BLaER1 (cell line): Measurements from ENCODE around the gene BLM.

Source experiments
- H3K27ac ChIP-seq: shearing (Covaris generic); formaldehyde crosslinking; 2 replicates; pipeline ENCODE4 v1.8.1; 2022
- H3K27me3 ChIP-seq: shearing (Covaris generic); formaldehyde crosslinking; 2 replicates; pipeline ENCODE4 v1.8.1; 2022
- H3K36me3 ChIP-seq: shearing (Covaris generic); formaldehyde crosslinking; 2 replicates; pipeline ENCODE4 v1.8.1; 2022
- H3K4me1 ChIP-seq: shearing (Covaris generic); formaldehyde crosslinking; 2 replicates; pipeline ENCODE4 v1.8.1; 2022
- H3K4me2 ChIP-seq: shearing (Covaris generic); formaldehyde crosslinking; 2 replicates; pipeline ENCODE4 v1.8.1; 2022
- H3K4me3 ChIP-seq: shearing (Covaris generic); formaldehyde crosslinking; 2 replicates; pipeline ENCODE4 v1.8.1; 2022
- H3K9ac ChIP-seq: shearing (Covaris generic); formaldehyde crosslinking; 2 replicates; pipeline ENCODE4 v1.8.1; 2022
- H3K9me3 ChIP-seq: shearing (Covaris generic); formaldehyde crosslinking; 2 replicates; pipeline ENCODE4 v1.8.1; 2022
- H4K20me1 ChIP-seq: shearing (Covaris generic); formaldehyde crosslinking; 2 replicates; pipeline ENCODE4 v1.8.1; 2022
- Cebpa-rat ChIP-seq: shearing (Covaris generic); IDR thresholded peaks from 2 replicates; pipeline ENCODE4 v1.8.1; 2022

Gene BLM

DNA sequence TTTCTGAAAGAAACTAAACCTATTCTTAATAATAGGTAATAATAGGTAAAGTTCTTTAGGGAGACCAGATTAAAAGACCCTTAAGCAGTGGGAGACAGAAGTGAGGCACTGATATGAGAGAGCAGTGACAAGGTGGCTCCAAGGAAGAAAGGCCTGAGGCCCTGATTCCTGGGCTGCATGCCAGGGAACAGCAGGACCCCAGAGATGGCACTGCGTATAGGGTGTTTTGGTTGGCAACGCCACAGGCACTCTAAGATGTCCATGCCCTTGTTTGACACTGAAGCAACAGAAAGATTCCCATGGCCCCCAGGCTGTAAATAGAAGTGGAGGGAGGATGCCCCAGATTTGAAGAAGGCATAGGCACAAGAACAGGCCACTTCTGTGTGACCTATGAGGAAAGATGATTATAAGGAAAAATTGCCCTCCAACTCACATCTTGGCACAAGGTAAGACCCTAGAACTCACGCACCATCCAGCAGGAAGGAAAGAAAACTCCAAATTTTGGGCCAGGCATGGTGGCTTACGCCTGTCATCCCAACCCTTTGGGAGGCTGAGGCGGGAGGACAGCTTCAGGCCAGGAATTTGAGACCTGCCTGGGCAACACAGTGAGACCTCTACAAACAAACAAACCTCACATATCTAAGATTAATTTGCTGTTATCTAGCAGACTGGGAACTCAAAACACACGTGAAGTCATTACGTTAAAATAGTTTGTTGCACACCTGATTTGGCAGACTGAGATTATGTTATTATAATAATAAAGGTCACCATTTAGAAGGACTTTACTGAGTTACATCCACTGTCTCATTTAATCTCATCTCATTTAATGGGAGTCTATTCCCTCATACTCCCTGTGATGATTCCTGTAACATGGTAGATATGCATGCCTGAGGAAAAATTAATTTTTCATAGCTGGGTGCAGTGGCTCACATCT, 10.5 kb upstream of the BLM start:
- Histone ChIP-seq H3K27ac (no peak overlapping the region), H3K4me3 (no peak overlapping the region), H3K36me3 (0 out of 2 replicates have a peak, but pooled peaks cover 14% of the 10 kb centered on the region), H3K4me2 (no peak overlapping the region), H3K4me1 (peaks cover 5% of the 10 kb centered on the region; the same call in 1 of the 2 replicates), H3K27me3 (no peaks in the 10 kb centered on the region), H3K9ac (no peak overlapping the region), H3K9me3 (peaks cover 24% of the 10 kb centered on the region), H4K20me1 (no peaks in the 10 kb centered on the region)
- no peak for TF ChIP-seq Cebpa-rat

DNA sequence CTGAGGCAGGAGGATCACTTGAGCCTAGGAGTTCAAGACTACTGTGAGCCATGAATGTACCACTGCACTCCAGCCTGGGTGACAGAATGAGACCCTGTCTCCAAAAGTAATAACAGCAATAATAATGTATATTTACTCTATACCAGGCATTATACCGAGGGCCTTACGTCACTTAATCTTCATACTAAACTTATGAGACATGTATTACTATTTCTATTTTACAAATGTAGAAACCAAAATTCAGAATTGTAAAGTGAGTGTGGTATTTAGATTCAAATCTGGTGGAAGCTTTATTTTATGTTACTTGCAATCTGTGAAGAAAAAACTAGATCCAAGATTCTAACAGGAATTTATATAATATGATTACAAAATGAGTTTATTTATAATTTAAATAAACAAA, 9.7 kb upstream of the BLM start:
- no peak overlapping the region for H3K4me3 ChIP-seq
- 0 out of 2 replicates have a peak, but pooled peaks cover 14% of the 10 kb centered on the region for H3K36me3 ChIP-seq
- no peak overlapping the region for H3K4me2 ChIP-seq
- H3K27me3 ChIP-seq, result no peaks in the 10 kb centered on the region
- H4K20me1 ChIP-seq, result no peaks in the 10 kb centered on the region
- peaks cover 11% of the 10 kb centered on the region; the same call in 1 of the 2 replicates for H3K4me1 ChIP-seq
- TF ChIP-seq Cebpa-rat, result no peak
- peaks cover 20% of the 10 kb centered on the region for H3K9me3 ChIP-seq
- no peak overlapping the region for H3K27ac ChIP-seq
- no peak overlapping the region for H3K9ac ChIP-seq

DNA sequence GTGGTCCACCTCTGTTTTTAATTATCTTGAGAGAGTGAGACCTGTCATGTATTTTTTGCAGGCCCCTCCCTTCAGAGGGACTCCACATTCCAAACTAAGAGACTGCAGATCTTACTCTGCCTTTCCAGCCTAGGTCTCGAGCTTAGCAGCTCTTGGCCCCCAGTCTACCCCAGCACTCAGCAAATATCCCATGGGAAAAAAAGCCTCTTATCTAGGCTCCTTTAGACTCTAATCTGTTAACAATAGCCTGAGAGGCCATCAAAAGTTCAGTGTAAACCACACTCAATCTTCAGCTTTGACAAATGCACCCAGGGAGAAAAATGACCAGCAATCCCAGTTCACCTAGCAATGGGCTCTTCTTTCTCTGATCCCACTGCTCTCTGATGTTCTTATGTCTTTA, 8.6 kb upstream of the BLM start:
- H3K36me3 ChIP-seq, result 0 out of 2 replicates have a peak, but pooled peaks cover 12% of the 10 kb centered on the region
- H3K27ac ChIP-seq, result no peak overlapping the region
- peaks cover 11% of the 10 kb centered on the region; the same call in 1 of the 2 replicates for H3K4me1 ChIP-seq
- H3K4me3 ChIP-seq, result no peak overlapping the region
- no peak for TF ChIP-seq Cebpa-rat
- no peak overlapping the region for H3K4me2 ChIP-seq
- peaks cover 10% of the 10 kb centered on the region for H3K9me3 ChIP-seq
- H3K9ac ChIP-seq, result no peak overlapping the region
- H4K20me1 ChIP-seq, result no peaks in the 10 kb centered on the region
- H3K27me3 ChIP-seq, result no peaks in the 10 kb centered on the region

DNA sequence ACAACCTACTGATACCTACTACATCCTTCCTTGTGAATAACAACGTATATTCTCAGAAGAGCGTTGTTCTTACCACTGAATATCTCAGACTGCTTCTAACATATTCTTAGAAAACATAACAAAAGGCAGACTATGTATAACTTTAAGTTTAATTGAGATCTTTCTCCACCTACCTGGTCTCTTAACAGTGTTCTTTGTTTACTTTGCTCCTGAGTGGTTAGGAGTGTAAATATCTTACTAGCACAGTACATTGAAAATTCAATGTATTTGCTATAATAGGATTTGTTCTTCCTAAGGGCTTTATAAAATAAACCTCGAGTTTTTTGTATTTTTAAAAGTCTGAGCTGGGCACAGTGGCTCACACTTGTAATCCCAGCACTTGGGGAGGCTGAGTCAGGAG, 7.9 kb upstream of the BLM start:
- H3K27me3 ChIP-seq, result no peaks in the 10 kb centered on the region
- H3K36me3 ChIP-seq, result 0 out of 2 replicates have a peak, but pooled peaks cover 10% of the 10 kb centered on the region
- H3K9me3 ChIP-seq, result peaks cover 2% of the 10 kb centered on the region
- no peak for TF ChIP-seq Cebpa-rat
- no peak overlapping the region for H3K4me3 ChIP-seq
- no peak overlapping the region for H3K9ac ChIP-seq
- no peaks in the 10 kb centered on the region for H4K20me1 ChIP-seq
- H3K4me1 ChIP-seq, result peaks cover 11% of the 10 kb centered on the region; the same call in 1 of the 2 replicates
- H3K4me2 ChIP-seq, result no peak overlapping the region
- no peak overlapping the region for H3K27ac ChIP-seq

DNA sequence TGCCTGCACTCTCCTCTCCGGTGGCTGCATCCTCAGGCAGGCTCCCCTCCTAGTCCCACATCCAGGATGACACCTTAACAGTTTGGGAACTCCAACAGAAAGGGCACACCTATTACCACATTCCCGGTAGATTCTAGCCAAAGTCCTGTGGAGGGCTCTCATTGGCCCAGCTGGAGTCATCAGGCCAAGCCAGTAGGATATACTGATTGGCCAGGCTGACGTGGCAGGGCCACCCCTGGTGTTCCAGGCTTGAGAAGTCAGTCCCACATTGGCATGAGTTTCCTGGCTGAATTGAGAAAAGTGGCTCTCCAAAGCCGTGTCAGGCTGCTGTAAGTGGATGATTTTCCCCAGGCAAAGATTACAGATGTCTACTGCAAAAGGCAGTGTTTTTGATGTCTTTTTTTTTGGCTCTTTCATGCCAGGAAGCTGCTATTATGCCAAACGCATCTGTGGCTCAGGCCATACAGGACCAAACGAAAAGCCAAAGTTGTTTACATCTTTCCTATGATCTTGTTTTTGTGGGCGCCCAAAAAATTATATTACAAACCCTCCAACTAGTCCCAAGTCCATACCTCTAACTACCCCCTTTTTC, 6.6 kb upstream of the BLM start:
- H3K9ac ChIP-seq, result no peak overlapping the region
- no peak overlapping the region for H3K27ac ChIP-seq
- no peaks in the 10 kb centered on the region for H3K27me3 ChIP-seq
- H3K4me1 ChIP-seq, result peaks cover 11% of the 10 kb centered on the region; the same call in 1 of the 2 replicates
- no peaks in the 10 kb centered on the region for H3K9me3 ChIP-seq
- no peaks in the 10 kb centered on the region for H4K20me1 ChIP-seq
- no peak overlapping the region for H3K4me3 ChIP-seq
- no peak overlapping the region for H3K4me2 ChIP-seq
- 0 out of 2 replicates have a peak, but pooled peaks cover 8% of the 10 kb centered on the region for H3K36me3 ChIP-seq
- no peak for TF ChIP-seq Cebpa-rat

DNA sequence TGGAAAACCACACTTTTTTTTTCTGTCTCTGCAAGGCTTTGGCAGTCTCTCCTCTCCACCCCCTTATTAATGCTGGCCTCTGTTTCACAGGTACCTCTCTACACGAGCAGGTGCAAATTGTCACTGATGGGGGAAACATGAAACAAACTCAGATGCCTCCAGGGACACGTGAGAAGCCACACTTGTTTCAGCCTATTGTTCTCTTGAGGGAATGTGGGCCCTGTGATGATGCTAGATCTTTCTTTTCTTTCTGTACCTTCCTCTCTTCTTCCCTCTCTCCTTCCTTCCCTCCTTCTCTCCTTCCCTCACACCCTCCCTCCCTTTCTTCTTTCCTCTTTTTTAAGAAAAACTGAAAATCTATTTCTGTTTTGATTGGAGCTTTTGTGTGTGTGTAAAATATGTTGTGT, 5.7 kb upstream of the BLM start:
- Histone ChIP-seq H3K4me2 (no peak overlapping the region), H4K20me1 (no peaks in the 10 kb centered on the region)
- TF ChIP-seq Cebpa-rat, result no peak

DNA sequence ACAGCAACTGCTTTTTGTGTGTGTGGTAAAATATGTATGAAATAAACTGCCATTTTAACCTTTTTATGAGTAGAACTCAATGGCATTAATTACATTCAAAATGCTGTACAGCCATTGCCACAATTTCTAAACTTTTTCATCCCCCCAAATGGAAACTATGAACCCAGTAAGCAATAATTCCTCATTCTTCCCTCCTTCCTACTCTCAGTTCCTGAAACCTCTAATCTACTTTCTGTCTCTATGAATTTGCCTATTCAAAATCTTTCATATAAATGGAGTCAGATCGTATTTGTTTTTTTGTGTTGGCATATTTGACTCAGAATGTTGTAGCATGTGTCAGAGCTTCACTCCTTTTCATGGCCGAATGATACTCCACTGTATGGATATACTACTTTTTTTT, 5.3 kb upstream of the BLM start:
- Histone ChIP-seq H3K4me2 (no peak overlapping the region), H3K9ac (no peak overlapping the region)

More for the DNA sequence above, 5.7 kb upstream of the BLM start:
- Histone ChIP-seq H3K4me3 (no peak overlapping the region), H3K4me1 (peaks cover 19% of the 10 kb centered on the region), H3K9me3 (no peaks in the 10 kb centered on the region), H3K36me3 (0 out of 2 replicates have a peak, but pooled peaks cover 8% of the 10 kb centered on the region), H3K27ac (no peak overlapping the region), H3K27me3 (no peaks in the 10 kb centered on the region), H3K9ac (no peak overlapping the region)

DNA sequence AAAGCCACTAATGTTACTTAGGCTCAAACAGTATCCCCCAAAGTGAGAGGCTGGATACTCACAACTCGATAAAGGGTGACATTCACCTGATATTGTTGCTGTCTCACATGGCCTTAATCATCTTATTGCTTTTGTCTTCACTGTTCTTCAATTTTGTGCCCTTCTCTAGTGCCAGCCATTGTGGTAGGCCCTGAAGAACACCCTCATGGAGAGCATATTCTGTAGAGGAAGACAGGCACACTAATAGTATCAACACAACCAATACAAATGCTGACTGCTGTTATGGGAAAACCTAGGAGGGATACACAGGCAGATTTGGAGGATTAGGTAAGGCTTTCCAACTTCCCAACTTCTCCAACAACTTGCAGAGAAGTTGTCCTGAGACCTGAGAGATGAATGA, 4.1 kb upstream of the BLM start:
- no peak overlapping the region for H3K4me2 ChIP-seq
- H3K4me1 ChIP-seq, result peaks cover 23% of the 10 kb centered on the region
- H3K9me3 ChIP-seq, result no peaks in the 10 kb centered on the region
- H3K36me3 ChIP-seq, result 0 out of 2 replicates have a peak, but pooled peaks cover 8% of the 10 kb centered on the region
- H3K27ac ChIP-seq, result no peak overlapping the region
- TF ChIP-seq Cebpa-rat, result no peak
- H3K4me3 ChIP-seq, result no peak overlapping the region
- no peak overlapping the region for H3K9ac ChIP-seq
- H4K20me1 ChIP-seq, result peaks cover 3% of the 10 kb centered on the region; the same call in 1 of the 2 replicates
- H3K27me3 ChIP-seq, result no peaks in the 10 kb centered on the region

More for the DNA sequence above, 5.3 kb upstream of the BLM start:
- Histone ChIP-seq H3K4me3 (no peak overlapping the region), H4K20me1 (no peaks in the 10 kb centered on the region), H3K36me3 (0 out of 2 replicates have a peak, but pooled peaks cover 8% of the 10 kb centered on the region), H3K27ac (no peak overlapping the region), H3K9me3 (no peaks in the 10 kb centered on the region), H3K4me1 (peaks cover 19% of the 10 kb centered on the region), H3K27me3 (no peaks in the 10 kb centered on the region)
- no peak for TF ChIP-seq Cebpa-rat

DNA sequence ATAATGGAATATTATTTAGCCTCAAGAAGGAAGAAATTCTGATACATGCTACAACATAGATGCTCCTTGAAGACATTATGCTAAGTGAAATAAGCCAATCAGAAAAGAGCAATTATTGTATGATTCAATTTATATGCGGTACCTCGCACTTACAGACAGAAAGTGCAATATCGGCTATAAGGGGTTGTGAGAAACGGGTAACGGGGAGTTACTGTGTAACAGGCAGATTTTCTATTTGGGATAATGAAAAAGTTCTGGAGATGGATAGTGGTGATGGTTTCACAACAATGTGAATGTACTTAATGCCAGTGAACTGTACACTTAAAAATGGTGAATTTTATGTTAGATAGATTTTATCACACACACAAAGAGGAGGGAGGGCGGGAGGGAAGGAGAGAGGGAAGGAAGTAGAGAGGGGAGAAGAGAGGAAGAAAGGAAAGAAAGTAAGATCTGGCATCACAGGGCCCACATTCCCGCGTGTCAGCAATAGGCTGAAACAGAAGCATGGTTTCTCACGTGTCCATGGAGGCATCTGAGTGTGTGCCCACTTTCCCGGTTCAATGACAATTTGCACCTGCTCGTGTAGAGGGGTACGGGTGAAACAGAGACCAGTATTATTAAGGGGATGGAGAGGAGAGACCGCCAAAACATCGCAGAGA, 700 bp upstream of the BLM start:
- peak overlapping the region; percentile 86 for H3K4me3 ChIP-seq

More for the DNA sequence above, 700 bp upstream of the BLM start:
- H3K27me3 ChIP-seq, result no peaks in the 10 kb centered on the region
- peaks cover 8% of the 10 kb centered on the region; the same call in 1 of the 2 replicates for H4K20me1 ChIP-seq
- TF ChIP-seq Cebpa-rat, result no peak
- H3K9me3 ChIP-seq, result no peaks in the 10 kb centered on the region
- peaks cover 32% of the 10 kb centered on the region for H3K4me1 ChIP-seq
- H3K36me3 ChIP-seq, result peaks cover 21% of the 10 kb centered on the region
- peak overlapping the region; percentile 90 for H3K9ac ChIP-seq
- H3K4me2 ChIP-seq, result peak overlapping the region; percentile 83
- peak overlapping the region; percentile 92 for H3K27ac ChIP-seq
